GM19239 (cell line): ENCODE results near the gene MAPKAP1.
"Not testable (repeated sequence)": the region's sequence is repeated elsewhere in the genome, so short reads cannot be mapped to it uniquely, and the experiment has no call there.

Source experiments
- DNase-seq: peaks from one replicate; pipeline ENCODE4 v3.0.0; 2011; ENCODE audit warnings: low spot score; ENCODE audit not compliant: insufficient read length
- FAIRE-seq: peaks from 2 replicates; lab custom pipeline; 2011; peaks lifted over from hg19 to GRCh38; lab: Jason Lieb, UNC

MAPKAP1 gene

GRCh38 chr9:125579030-125579932 lies 127.7 kb downstream of the MAPKAP1 start:
- FAIRE-seq (no peak), DNase-seq (no peak)

- no peak for DNase-seq
- no peak for FAIRE-seq
Measured at GRCh38 chr9:125574126-125574877, 132.7 kb downstream of the MAPKAP1 start.

GRCh38 chr9:125572461-125572860 lies 134.5 kb downstream of the MAPKAP1 start:
- FAIRE-seq, result not testable (repeated sequence)

GRCh38 chr9:125571824-125572223 lies 135.2 kb downstream of the MAPKAP1 start:
- not testable (repeated sequence) for FAIRE-seq, DNase-seq

More at GRCh38 chr9:125572461-125572860, 134.5 kb downstream of the MAPKAP1 start:
- not testable (repeated sequence) for DNase-seq

DNA sequence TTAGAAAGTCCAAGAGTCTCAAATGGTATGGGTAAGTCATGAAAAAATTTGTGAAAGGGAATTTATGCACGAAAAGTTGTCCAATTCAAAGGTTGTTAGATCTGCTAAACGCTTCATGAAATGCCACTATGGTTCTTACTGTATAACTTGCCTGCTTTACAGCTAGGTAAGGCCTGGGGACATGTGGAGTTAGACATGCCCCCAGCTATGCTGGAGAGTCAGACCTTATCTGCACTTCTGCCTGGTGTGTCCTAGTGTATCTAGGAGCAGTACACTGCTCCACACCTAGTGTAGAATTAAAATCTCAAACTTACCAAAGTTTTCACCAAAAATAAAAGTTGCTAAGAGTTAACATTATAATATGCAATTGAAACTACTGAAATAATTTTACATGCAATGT lies 136.8 kb downstream of the MAPKAP1 start:
- no peak for FAIRE-seq
- DNase-seq, result no peak

GRCh38 chr9:125568621-125569020 lies 138.4 kb downstream of the MAPKAP1 start:
- DNase-seq (no peak), FAIRE-seq (no peak)

GRCh38 chr9:125566051-125566450 lies 141.0 kb downstream of the MAPKAP1 start:
- FAIRE-seq, DNase-seq: not testable (repeated sequence)

- FAIRE-seq, result no peak
Measured at GRCh38 chr9:125565126-125565525, 141.9 kb downstream of the MAPKAP1 start.

DNA sequence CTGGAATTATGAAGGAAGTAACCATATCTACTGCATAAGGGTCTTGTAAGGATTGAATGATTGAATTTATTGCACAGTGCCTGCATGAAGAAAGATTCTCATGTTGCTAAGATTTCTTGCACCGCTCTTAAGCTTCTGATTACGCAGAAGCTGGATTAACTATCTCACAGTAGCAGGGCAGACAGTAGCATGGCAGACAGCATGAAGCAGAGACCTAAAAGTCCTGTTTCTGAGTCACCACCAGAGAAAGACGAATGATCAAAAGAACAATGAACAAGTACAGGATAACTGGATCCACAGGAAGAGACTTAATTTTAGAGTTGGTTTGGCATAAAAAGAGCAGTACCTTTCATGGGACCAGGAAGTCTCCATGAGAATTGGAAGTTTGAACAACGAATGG lies 142.4 kb downstream of the MAPKAP1 start:
- no peak for DNase-seq
- no peak for FAIRE-seq

More at GRCh38 chr9:125565126-125565525, 141.9 kb downstream of the MAPKAP1 start:
- DNase-seq, result no peak

GRCh38 chr9:125561509-125562148 lies 145.4 kb downstream of the MAPKAP1 start:
- FAIRE-seq (peak; percentile 93), DNase-seq (peak; percentile 30)

- no peak for DNase-seq
- no peak for FAIRE-seq
Measured at GRCh38 chr9:125559894-125560293, 147.1 kb downstream of the MAPKAP1 start.

GRCh38 chr9:125559194-125559593 lies 147.8 kb downstream of the MAPKAP1 start:
- no peak for DNase-seq
- no peak for FAIRE-seq

DNA sequence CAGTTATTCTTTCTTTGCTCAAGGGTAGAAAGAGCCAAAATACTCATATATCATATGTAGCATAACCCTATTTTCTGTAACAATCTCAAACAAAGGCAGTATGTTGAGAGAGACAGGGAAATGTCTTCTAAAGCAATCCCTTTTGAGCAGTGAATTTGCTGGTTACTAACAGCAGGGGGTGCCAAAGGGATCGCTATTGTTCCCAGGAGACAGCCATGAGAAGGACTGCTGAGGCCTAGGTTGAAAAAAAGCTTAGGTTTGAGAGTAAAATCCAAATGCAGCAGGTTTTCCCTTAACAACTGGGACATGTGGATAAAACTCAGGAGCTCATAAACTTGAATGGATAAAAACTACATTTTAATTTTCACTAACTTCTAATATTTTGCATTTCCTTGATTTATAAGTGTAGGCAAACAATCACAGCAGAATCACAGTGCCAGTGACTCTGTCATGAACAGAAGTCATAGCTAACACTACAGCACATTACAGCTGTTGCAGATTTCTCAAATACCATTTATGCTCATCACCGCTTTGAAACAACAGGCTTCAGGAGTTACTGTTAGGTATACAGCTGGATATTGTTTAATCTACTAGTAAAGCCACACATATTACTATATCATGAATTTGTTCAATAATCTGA lies 148.4 kb downstream of the MAPKAP1 start:
- FAIRE-seq (peak; percentile 91), DNase-seq (peak; percentile 43)

- DNase-seq (no peak), FAIRE-seq (no peak)
Measured at GRCh38 chr9:125556046-125556721, 150.8 kb downstream of the MAPKAP1 start.

DNA sequence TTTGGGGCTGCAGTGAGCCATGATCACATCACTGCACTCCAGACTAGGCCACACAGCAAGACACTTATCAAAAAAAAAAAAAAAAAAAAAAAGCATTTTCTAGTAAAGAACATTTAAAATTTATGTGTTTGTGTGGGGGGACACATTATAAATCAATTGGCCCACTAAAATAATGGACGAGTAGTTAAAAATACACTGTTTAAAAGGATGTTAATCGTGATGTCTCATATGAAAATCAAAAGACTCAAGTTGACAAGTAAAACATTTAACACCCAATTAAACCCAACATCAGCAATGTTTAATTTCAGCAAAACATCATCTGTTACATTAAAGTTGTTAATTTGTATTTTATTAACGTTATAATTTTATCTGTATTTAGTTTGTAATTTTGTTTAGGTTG lies 152.3 kb downstream of the MAPKAP1 start:
- no peak for FAIRE-seq
- DNase-seq, result no peak

DNA sequence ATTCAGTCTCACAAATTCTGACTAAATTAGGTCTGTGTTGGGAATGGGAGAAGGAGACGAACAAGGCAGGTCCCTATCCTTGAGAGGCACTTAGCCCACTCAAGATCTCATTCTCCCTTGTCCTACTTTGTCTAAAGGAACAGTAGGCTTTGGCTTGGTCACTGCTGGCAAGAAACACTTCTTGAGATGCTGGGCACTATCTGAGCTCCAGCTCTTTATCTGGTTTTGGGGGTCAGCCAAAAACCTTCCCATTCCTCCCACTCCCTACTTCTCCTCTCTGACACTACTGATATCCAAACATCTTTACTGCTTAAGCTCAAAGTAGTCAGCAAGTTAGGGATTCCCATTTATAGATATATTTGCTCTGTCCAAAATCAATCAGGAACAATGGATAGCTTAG lies 155.2 kb downstream of the MAPKAP1 start:
- DNase-seq (no peak), FAIRE-seq (no peak)

- FAIRE-seq (no peak), DNase-seq (no peak)
Measured at GRCh38 chr9:125549891-125550885, 156.8 kb downstream of the MAPKAP1 start.

DNA sequence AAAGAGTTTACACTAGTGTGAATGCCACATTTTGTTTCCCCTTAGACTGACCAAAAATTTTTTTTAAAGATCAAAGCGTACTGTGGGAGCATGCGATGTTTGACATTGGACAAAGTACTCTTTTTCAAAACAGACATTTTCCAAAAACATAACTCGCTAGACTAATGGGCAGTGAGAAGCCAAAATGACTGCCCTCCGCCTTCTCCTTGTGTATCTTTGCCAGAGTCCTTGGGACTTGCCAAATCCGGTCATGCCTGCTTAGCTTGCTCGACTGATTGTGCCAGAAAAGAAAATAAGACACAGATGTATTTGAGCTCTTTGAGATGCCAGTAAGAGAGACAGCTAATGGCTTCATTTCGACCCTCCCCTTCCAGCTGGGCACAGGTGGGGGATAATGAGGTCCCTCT lies 157.5 kb downstream of the MAPKAP1 start:
- FAIRE-seq (no peak), DNase-seq (no peak)
